Cardiac ventricle fibroblast (primary cell): ENCODE data around the gene GRM8. TPM values are rescaled to one million over a fixed set of nuclear protein-coding genes. Genes with fewer than 3 reads are reported as not detected.

Source experiments
- total RNA-seq: library from RNA; depleted of rRNA; stranded (reverse); fragments of >200 nt; gene quantifications from 2 replicates; pipeline ENCODE4 v1.2.3, GENCODE V29; 2015

Gene GRM8
- total RNA-seq = not detected in 2 replicates

GRCh38 chr7:127252778-127253280, at the start of gene GRM8:
GRM8 (minus strand) TSS chr7:127252941.

Other genes with a start within 250 kb of the GRM8 start
- 17.3 and 19.7 TPM in 2 replicates for gene ZNF800, start 139.8 kb upstream of the GRM8 start, total RNA-seq